PC-3 (cell line): Measurements from ENCODE around the gene SPINDOC. TPM values are rescaled to one million over a fixed set of nuclear protein-coding genes. Genes with fewer than 3 reads are reported as not detected.

ENCODE experiments used
- ATAC-seq: fragments of 200-7000 bp; cut with Tn5 transposase; 2 replicates; pipeline ENCODE4 v1.9.1; 2020; ENCODE audit warnings: mild to moderate bottlenecking, moderate library complexity
- BruUV-seq: library from RNA; stranded (reverse); fragments of 400-500 nt; replicated peaks from 2 replicates; lab custom pipeline; 2021; lab: Mats Ljungman, UMichigan
- CTCF ChIA-PET: fragments of 300-600 bp; sonication (Branson Sonifier 250); formaldehyde crosslinking; loops from one replicate; lab custom pipeline; 2022; ENCODE audit warnings: antibody characterized with exemption; lab: Charles Lee
- POLR2A ChIA-PET: fragments of 300-600 bp; sonication (Branson Sonifier 250); formaldehyde crosslinking; loops from one replicate; lab custom pipeline; 2022; ENCODE audit warnings: antibody characterized with exemption; ENCODE audit not compliant: unreplicated experiment; lab: Charles Lee
- DNase-seq: peaks from one replicate; pipeline ENCODE4 v3.0.0-alpha.2; 2015
- H2AFZ ChIP-seq: fragments of 300-600 bp; sonication (generic); 2 replicates; pipeline ENCODE4 v1.6.0; 2016; ENCODE audit warnings: antibody characterized with exemption, low read length
- H3F3A ChIP-seq: fragments of 300-600 bp; sonication (generic); one replicate; pipeline ENCODE4 v1.6.0; 2017; ENCODE audit warnings: antibody characterized with exemption, low read length, control low read depth, mild to moderate bottlenecking; ENCODE audit not compliant: unreplicated experiment
- H3K27ac ChIP-seq: fragments of 300-600 bp; sonication (generic); 2 replicates; pipeline ENCODE4 v1.5.1; 2016; ENCODE audit warnings: mild to moderate bottlenecking, low read length
- H3K27me3 ChIP-seq: fragments of 300-600 bp; sonication (generic); 2 replicates; pipeline ENCODE4 v1.6.1; 2016; ENCODE audit warnings: low read length, mixed read lengths
- H3K36me3 ChIP-seq: fragments of 300-600 bp; sonication (generic); 2 replicates; pipeline ENCODE4 v1.6.1; 2016; ENCODE audit warnings: low read depth, mixed run types, low read length, mixed read lengths
- H3K4me1 ChIP-seq: fragments of 300-600 bp; sonication (generic); 2 replicates; pipeline ENCODE4 v1.5.1; 2016; ENCODE audit warnings: low read length; ENCODE audit not compliant: insufficient read depth
- H3K4me2 ChIP-seq: fragments of 300-600 bp; sonication (generic); 2 replicates; pipeline ENCODE4 v1.6.0; 2016; ENCODE audit warnings: low read length
- H3K4me3 ChIP-seq: fragments of 300-600 bp; sonication (generic); 2 replicates; pipeline ENCODE4 v1.5.1; 2016; ENCODE audit warnings: mild to moderate bottlenecking, low read length, mixed read lengths
- H3K79me2 ChIP-seq: fragments of 300-600 bp; sonication (generic); 2 replicates; pipeline ENCODE4 v1.6.1; 2017; ENCODE audit warnings: low read length, mixed read lengths
- H3K9ac ChIP-seq: fragments of 300-600 bp; sonication (generic); 2 replicates; pipeline ENCODE4 v1.6.0; 2016; ENCODE audit warnings: mild to moderate bottlenecking, low read length
- H3K9me2 ChIP-seq: fragments of 300-600 bp; sonication (generic); replicated peaks from 2 replicates; pipeline ENCODE4 v1.6.1; 2016; ENCODE audit warnings: mixed run types, low read length, mixed read lengths
- H3K9me3 ChIP-seq: fragments of 300-600 bp; sonication (generic); 2 replicates; pipeline ENCODE4 v1.6.1; 2016; ENCODE audit warnings: low read length, mixed read lengths
- H4K20me1 ChIP-seq: fragments of 300-600 bp; sonication (generic); 2 replicates; pipeline ENCODE4 v1.6.1; 2016; ENCODE audit warnings: low read length, mixed read lengths
- EZH2 ChIP-seq: fragments of 300-600 bp; sonication (generic); IDR thresholded peaks from one replicate; pipeline ENCODE4 v1.6.1; 2017; ENCODE audit warnings: antibody characterized with exemption, mild to moderate bottlenecking, low read length; ENCODE audit not compliant: unreplicated experiment
- EZH2phosphoT487 ChIP-seq: fragments of 300-600 bp; sonication (generic); IDR thresholded peaks from 2 replicates; pipeline ENCODE4 v1.6.1; 2018; ENCODE audit warnings: mild to moderate bottlenecking, antibody characterized with exemption, low read length, borderline replicate concordance
- intact Hi-C: fragments of 100-400 bp; cut with micrococcal nuclease; formaldehyde crosslinking; loops from 2 replicates; pipeline ENCODE4 v1.9.0; 2023
- total RNA-seq: library from RNA; depleted of rRNA; stranded (reverse); fragments of >200 nt; gene quantifications from 2 replicates; pipeline ENCODE4 v1.2.3, GENCODE V29; 2014
- TF ChIP-seq, protein P1 (sequence below): fragments of 300-600 bp; sonication (generic); conservative IDR thresholded peaks from 2 replicates; pipeline ENCODE4 v1.5.1; 2017; ENCODE audit warnings: antibody characterized with exemption, low read depth, mild to moderate bottlenecking, low read length

The SPINDOC gene
- total RNA-seq, 1 experiment from 2014 or later = 61.5 TPM

DNA sequence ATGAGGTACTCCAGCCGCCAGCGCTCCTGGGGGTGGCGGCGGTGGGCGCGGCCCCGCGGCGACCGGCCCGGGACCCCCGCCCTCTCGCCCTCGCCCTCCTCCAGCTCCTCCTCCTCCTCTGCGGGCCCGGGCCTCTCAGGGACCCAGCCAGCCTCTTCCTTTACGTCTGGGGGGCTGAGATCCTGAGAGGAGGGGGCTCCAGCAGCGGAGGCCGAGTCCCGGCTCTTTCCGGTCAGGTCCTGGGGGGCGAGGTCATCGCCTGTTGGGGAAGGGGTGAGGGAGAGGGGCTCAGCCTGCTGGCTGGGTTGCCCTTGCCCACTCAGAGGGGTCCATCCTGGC is 48.9 kb upstream of the SPINDOC start:
- no peak for ATAC-seq
- Histone ChIP-seq H3K9me3 (no peaks in the 10 kb centered on the region), H3K27ac (no peak overlapping the region), H4K20me1 (peaks cover 13% of the 10 kb centered on the region), H3F3A (no peaks in the 10 kb centered on the region), H3K79me2 (peaks cover 21% of the 10 kb centered on the region), H2AFZ (no peak overlapping the region), H3K27me3 (no peaks in the 10 kb centered on the region), H3K4me1 (peaks cover 9% of the 10 kb centered on the region; the same call in 1 of the 2 replicates), H3K9ac (no peak overlapping the region), H3K4me2 (no peak overlapping the region), H3K9me2 (no peaks in the 10 kb centered on the region), H3K4me3 (no peak overlapping the region), H3K36me3 (peaks cover 4% of the 10 kb centered on the region; the same call in 1 of the 2 replicates)
- ChIA-PET CTCF (no interaction called here), POLR2A (no interaction called here)
- TF ChIP-seq EZH2phosphoT487 = no peak
- TF ChIP-seq, protein P1, sequence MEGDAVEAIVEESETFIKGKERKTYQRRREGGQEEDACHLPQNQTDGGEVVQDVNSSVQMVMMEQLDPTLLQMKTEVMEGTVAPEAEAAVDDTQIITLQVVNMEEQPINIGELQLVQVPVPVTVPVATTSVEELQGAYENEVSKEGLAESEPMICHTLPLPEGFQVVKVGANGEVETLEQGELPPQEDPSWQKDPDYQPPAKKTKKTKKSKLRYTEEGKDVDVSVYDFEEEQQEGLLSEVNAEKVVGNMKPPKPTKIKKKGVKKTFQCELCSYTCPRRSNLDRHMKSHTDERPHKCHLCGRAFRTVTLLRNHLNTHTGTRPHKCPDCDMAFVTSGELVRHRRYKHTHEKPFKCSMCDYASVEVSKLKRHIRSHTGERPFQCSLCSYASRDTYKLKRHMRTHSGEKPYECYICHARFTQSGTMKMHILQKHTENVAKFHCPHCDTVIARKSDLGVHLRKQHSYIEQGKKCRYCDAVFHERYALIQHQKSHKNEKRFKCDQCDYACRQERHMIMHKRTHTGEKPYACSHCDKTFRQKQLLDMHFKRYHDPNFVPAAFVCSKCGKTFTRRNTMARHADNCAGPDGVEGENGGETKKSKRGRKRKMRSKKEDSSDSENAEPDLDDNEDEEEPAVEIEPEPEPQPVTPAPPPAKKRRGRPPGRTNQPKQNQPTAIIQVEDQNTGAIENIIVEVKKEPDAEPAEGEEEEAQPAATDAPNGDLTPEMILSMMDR = no peak
- no peak for TF ChIP-seq EZH2
- intact Hi-C loops = loop anchor here (10.0 kb wide), 1 partner anchor 380 kb away; no protein-coding TSS in a partner anchor
- DNase-seq = no peak
- BruUV-seq = no TSS peak

DNA sequence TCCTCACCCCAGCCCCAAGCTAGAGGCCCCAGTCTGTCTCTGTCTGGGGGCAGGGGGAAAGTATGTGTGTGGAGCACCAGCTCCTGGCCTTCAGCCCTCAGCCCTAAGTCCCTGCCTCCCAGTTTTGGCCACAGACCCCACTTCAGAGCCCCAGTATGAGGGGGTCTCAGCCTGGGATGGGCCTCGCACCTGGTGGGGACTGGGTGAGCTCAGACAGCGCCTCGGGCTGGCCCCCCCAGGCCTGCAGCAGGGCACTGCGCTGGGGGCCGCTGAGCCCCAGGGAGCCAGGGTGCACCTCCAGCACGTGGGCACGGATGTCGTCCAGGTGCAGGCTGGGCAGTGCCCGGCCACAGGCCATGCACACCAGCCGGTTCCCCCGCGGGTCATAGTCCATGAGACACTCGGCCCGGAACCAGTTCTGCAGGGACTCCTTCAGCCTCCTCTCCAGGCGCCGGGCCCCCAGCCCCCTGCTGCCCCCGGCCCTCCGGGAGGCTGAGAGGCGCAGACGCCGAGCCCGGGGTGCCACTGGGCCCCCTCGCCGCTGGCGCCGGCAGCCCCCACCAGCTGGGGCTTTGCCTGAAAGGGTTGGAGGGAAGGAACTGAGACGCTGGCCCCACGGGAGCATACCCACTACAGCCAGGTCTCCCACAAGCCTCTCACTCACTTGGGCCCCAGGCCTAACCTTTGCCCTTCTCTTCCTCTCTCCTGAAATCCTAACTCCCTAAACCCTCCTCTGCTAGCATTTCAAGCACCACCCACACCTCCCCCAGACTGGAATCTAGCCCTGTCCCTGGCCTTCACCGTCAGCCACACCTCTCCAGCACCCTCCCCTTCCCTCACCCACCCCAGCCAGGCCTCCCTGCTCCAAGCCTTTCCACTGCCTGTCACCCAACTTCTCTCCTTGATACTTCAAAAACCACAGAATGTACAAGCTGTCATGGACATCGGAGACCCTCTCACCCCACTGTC is 48.3 kb upstream of the SPINDOC start:
- Histone ChIP-seq H4K20me1 (peaks cover 13% of the 10 kb centered on the region), H3K27ac (no peak overlapping the region), H3K9me2 (no peaks in the 10 kb centered on the region), H3K4me2 (no peak overlapping the region), H3K79me2 (peaks cover 21% of the 10 kb centered on the region), H3K4me1 (peaks cover 9% of the 10 kb centered on the region; the same call in 1 of the 2 replicates), H3K9me3 (no peaks in the 10 kb centered on the region), H3K4me3 (no peak overlapping the region), H3K36me3 (peaks cover under 1% of the 10 kb centered on the region; the same call in 1 of the 2 replicates), H2AFZ (no peak overlapping the region), H3K9ac (no peak overlapping the region), H3K27me3 (no peaks in the 10 kb centered on the region), H3F3A (peaks cover 2% of the 10 kb centered on the region)
- ATAC-seq (no peak), DNase-seq (no peak)
- intact Hi-C loops = loop anchor here (5.0 to 10.0 kb wide), 2 partner anchors 182 to 380 kb away; no protein-coding TSS in a partner anchor
- ChIA-PET POLR2A (no interaction called here), CTCF (no interaction called here)
- BruUV-seq = no TSS peak
- TF ChIP-seq EZH2phosphoT487 (no peak), EZH2 (no peak)
- TF ChIP-seq, protein P1 = no peak
